ENCODE results near the gene HK3.

The HK3 gene

DNA sequence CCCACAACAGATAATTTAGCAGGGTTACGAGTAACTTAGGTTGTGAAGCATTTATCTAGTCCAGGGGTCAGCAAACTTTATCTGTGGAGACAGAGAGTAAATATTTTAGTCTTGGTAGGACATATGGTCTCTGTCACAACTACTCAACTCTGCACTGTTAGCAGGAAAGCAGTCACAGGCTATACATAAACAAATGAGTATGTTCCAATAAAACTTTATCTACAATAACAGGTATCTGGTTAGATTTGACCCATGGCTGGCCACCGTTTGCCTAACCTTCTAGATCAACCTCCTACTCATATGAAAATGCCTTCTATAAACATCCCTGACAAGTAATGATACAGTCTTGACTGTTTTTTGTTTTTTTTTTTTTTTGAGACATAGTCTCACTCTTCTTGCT, 13.0 kb upstream of the HK3 start:
- no peak overlapping the region for H3K4me3 ChIP-seq (ENCODE audit: low read depth in 1 of 2, low read length in 1 of 2)
- TF ChIP-seq, protein P1, sequence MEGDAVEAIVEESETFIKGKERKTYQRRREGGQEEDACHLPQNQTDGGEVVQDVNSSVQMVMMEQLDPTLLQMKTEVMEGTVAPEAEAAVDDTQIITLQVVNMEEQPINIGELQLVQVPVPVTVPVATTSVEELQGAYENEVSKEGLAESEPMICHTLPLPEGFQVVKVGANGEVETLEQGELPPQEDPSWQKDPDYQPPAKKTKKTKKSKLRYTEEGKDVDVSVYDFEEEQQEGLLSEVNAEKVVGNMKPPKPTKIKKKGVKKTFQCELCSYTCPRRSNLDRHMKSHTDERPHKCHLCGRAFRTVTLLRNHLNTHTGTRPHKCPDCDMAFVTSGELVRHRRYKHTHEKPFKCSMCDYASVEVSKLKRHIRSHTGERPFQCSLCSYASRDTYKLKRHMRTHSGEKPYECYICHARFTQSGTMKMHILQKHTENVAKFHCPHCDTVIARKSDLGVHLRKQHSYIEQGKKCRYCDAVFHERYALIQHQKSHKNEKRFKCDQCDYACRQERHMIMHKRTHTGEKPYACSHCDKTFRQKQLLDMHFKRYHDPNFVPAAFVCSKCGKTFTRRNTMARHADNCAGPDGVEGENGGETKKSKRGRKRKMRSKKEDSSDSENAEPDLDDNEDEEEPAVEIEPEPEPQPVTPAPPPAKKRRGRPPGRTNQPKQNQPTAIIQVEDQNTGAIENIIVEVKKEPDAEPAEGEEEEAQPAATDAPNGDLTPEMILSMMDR (IDR thresholded peaks at IDR 0.05), result no peak
- H3K27ac ChIP-seq, result no peak overlapping the region
- H3K27me3 ChIP-seq, result no peaks in the 10 kb centered on the region
- no peaks in the 10 kb centered on the region for H3K9me3 ChIP-seq
- peaks cover 28 to 34% of the 10 kb centered on the region in 2 experiments for H3K4me1 ChIP-seq (ENCODE audit: control insufficient read depth in 1 of 2, insufficient read depth in 1 of 2, low read depth in 1 of 2, low read length in 1 of 2)
- H3K36me3 ChIP-seq, result peaks cover 20% of the 10 kb centered on the region

DNA sequence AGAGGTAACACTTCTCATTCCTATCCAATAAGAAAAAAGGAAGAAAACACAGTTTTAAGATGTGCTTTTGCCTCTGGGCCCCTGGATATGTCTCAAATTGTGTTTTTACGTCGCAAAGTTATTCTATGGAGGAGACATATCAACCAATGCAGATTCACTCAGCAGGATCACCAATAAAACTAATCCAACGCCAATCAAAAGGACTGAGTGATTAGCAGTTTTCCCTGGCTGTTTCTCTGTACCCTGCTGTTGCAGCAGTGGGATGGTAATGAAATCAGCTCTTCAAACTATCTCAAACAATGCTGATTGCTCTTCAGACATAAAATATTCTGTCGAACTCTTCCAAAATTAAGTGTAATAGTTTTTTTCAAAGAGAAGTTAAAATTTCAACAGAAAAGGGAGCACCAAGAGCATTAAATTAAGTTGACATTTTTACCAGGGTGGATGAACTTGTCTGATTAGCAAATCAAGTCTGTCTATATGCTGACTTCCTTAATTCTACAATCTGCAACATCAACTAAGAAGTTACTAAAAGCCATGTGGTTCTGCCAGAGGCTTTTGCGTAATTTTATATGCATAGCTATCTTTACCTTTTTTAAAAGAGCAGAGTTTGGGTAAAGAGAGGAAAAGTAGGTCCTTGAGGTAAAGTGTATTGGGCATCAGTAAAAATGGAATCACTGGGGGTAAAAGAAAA, 9.7 kb upstream of the HK3 start:
- TF ChIP-seq, protein P1 (IDR thresholded peaks at IDR 0.05), result no peak
- peaks cover 52% of the 10 kb centered on the region for H3K36me3 ChIP-seq
- peak overlapping the region in 1 of 2 experiments; percentile 1 for H3K4me3 ChIP-seq (ENCODE audit: low read depth in 1 of 2, low read length in 1 of 2)
- H3K27me3 ChIP-seq, result no peaks in the 10 kb centered on the region
- peak overlapping the region; percentile 77 for H3K27ac ChIP-seq
- H3K9me3 ChIP-seq, result no peaks in the 10 kb centered on the region
- peaks cover 30 to 37% of the 10 kb centered on the region in 2 experiments for H3K4me1 ChIP-seq (ENCODE audit: control insufficient read depth in 1 of 2, insufficient read depth in 1 of 2, low read depth in 1 of 2, low read length in 1 of 2)

DNA sequence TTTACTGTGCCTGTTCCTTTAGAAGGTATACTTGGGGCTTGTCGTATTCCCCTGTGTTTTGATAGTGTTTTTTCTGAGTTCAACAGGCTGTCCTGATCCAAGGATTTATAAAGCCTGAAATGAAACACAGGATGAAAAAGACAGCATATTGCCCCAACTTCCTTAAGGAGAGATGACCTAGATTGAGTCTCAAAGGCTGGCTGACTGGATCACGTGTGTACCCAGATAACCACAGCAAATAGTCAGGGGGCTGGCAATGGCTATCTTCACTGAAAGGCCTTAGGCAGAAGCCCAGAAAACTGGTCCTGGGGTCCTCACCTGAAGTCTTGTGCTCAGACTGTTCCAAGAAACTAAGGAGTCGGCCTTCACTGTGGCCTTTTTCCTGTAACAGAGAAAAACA, 7.7 kb upstream of the HK3 start:
- H3K27me3 ChIP-seq, result no peaks in the 10 kb centered on the region
- no peaks in the 10 kb centered on the region for H3K9me3 ChIP-seq
- peaks cover 50 to 57% of the 10 kb centered on the region in 2 experiments for H3K4me1 ChIP-seq (ENCODE audit: control insufficient read depth in 1 of 2, insufficient read depth in 1 of 2, low read depth in 1 of 2, low read length in 1 of 2)
- no peak overlapping the region for H3K4me3 ChIP-seq (ENCODE audit: low read depth in 1 of 2, low read length in 1 of 2)
- no peak overlapping the region for H3K27ac ChIP-seq
- peaks cover 60% of the 10 kb centered on the region for H3K36me3 ChIP-seq
- TF ChIP-seq, protein P1 (IDR thresholded peaks at IDR 0.05), result no peak

DNA sequence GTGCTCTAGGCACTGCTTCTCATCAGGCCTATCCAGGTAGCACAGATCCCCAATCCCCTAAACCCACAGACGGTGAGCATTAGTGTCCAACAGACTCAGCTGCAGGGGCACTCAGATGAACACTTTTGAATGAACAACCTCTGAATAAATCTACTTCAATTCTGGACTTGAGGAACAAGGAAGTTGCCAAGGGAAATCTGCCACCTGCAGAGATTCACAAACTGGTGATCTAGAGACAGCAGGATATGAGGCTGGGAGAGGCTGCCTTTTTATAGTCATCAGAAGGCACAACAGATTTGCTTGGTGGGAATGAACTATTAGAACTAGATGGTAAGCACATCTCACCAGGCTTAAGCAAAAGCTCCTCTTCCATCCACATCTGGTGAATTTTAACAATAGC, 7.0 kb upstream of the HK3 start:
- H3K9me3 ChIP-seq, result no peaks in the 10 kb centered on the region
- no peak overlapping the region for H3K27ac ChIP-seq
- peaks cover 57 to 64% of the 10 kb centered on the region in 2 experiments for H3K4me1 ChIP-seq (ENCODE audit: control insufficient read depth in 1 of 2, insufficient read depth in 1 of 2, low read depth in 1 of 2, low read length in 1 of 2)
- H3K4me3 ChIP-seq (ENCODE audit: low read depth in 1 of 2, low read length in 1 of 2), result no peak overlapping the region
- H3K36me3 ChIP-seq, result peaks cover 60% of the 10 kb centered on the region
- TF ChIP-seq, protein P1 (IDR thresholded peaks at IDR 0.05), result no peak
- H3K27me3 ChIP-seq, result no peaks in the 10 kb centered on the region

DNA sequence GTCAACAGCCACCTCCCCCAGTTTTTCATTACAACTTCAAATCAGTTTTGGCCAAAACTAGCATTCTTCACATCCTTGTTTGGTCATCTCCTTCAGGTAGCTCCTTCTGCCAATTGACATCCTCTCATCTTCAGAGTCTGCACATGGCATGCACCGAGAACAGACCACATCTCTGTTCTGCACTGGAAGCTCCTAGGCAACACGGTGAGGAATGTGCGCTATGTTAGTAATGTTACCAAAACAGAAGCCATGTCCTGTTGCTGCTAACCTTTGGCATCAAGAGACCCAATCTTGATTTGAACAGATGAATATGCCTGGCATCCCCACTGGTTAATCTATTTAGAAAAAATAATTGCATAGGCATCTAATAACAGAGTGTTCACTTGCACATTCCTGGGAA, 5.1 kb upstream of the HK3 start:
- peaks cover 54% of the 10 kb centered on the region for H3K36me3 ChIP-seq
- no peaks in the 10 kb centered on the region for H3K9me3 ChIP-seq
- TF ChIP-seq, protein P1 (IDR thresholded peaks at IDR 0.05), result no peak
- no peak overlapping the region for H3K4me3 ChIP-seq (ENCODE audit: low read depth in 1 of 2, low read length in 1 of 2)
- H3K27ac ChIP-seq, result peak overlapping the region; percentile 88
- no peaks in the 10 kb centered on the region for H3K27me3 ChIP-seq
- H3K4me1 ChIP-seq (ENCODE audit: control insufficient read depth in 1 of 2, insufficient read depth in 1 of 2, low read depth in 1 of 2, low read length in 1 of 2), result peaks cover 62 to 66% of the 10 kb centered on the region in 2 experiments
